ENCODE results near the gene ZNF48.

Gene ZNF48

GRCh38 chr16:30366511-30366910 is 28.7 kb upstream of the ZNF48 start:
- WGBS, 2 donors (ENCODE audit: extremely low coverage in 2 of 2, insufficient read length in 2 of 2, insufficient replicate concordance in 1 of 2): no CpG with 5 or more reads among the region's 4 CpGs
- H3K9me3 ChIP-seq (replicated peaks in 1 of 2; ENCODE audit: control insufficient read depth in 2 of 2, insufficient read depth in 1 of 2, low read depth in 1 of 2, low read length in 2 of 2): no peaks in the 10 kb centered on the region
- no peak overlapping the region for H4K8ac ChIP-seq (ENCODE audit: low read depth, low read length)
- no peak overlapping the region for H3K18ac ChIP-seq (ENCODE audit: low read length)
- H3K27me3 ChIP-seq (ENCODE audit: control insufficient read depth in 3 of 3, insufficient read depth in 3 of 3, low read depth in 1 of 3, low read length in 3 of 3): no peaks in the 10 kb centered on the region
- DNase-seq (ENCODE audit: low spot score): no peak
- H3K4ac ChIP-seq (ENCODE audit: low read length): no peak overlapping the region
- no peak overlapping the region for H3K23ac ChIP-seq (ENCODE audit: low read depth, low read length, poor library complexity)
- H2AFZ ChIP-seq (ENCODE audit: low read length): no peak overlapping the region
- H3K4me1 ChIP-seq (ENCODE audit: control insufficient read depth in 2 of 2, insufficient read depth in 1 of 2, low read depth in 1 of 2, low read length in 2 of 2): peaks cover 17 to 19% of the 10 kb centered on the region in 2 donors
- no peak overlapping the region for H2BK15ac ChIP-seq (ENCODE audit: low read length)
- H2BK5ac ChIP-seq (ENCODE audit: low read length): no peak overlapping the region
- H3K9ac ChIP-seq (ENCODE audit: low read depth, low read length, poor library complexity): no peak overlapping the region
- H4K91ac ChIP-seq (ENCODE audit: low read depth, low read length, poor library complexity): no peak overlapping the region
- H3K27ac ChIP-seq (replicated peaks; ENCODE audit: low read length): no peak overlapping the region
- no peak overlapping the region for H2AK5ac ChIP-seq (ENCODE audit: low read depth, low read length)
- H2BK12ac ChIP-seq (ENCODE audit: low read length): no peak overlapping the region
- H3K79me1 ChIP-seq (ENCODE audit: low read depth, low read length): peaks cover 12% of the 10 kb centered on the region
- no peak overlapping the region for H3K4me3 ChIP-seq (ENCODE audit: low read length in 2 of 2)
- no peak overlapping the region for H2BK120ac ChIP-seq (ENCODE audit: low read depth, low read length)
- H3K36me3 ChIP-seq (replicated peaks in 1 of 2; ENCODE audit: control insufficient read depth in 2 of 2, insufficient read depth in 2 of 2, low read length in 2 of 2): peaks cover 6 to 43% of the 10 kb centered on the region in 2 donors
- no peak overlapping the region for H3K14ac ChIP-seq (ENCODE audit: low read length)
- H3K4me2 ChIP-seq (ENCODE audit: insufficient read depth, low read length, poor library complexity, severe bottlenecking): no peak overlapping the region

GRCh38 chr16:30367349-30368009 is 27.7 kb upstream of the ZNF48 start:
- Histone ChIP-seq H3K9ac (ENCODE audit: low read depth, low read length, poor library complexity) (no peak overlapping the region), H3K79me1 (ENCODE audit: low read depth, low read length) (peaks cover 10% of the 10 kb centered on the region), H3K14ac (ENCODE audit: low read length) (no peak overlapping the region), H3K27me3 (ENCODE audit: control insufficient read depth in 3 of 3, insufficient read depth in 3 of 3, low read depth in 1 of 3, low read length in 3 of 3) (no peaks in the 10 kb centered on the region), H4K8ac (ENCODE audit: low read depth, low read length) (no peak overlapping the region), H3K23ac (ENCODE audit: low read depth, low read length, poor library complexity) (no peak overlapping the region), H3K18ac (ENCODE audit: low read length) (no peak overlapping the region), H3K36me3 (replicated peaks in 1 of 2; ENCODE audit: control insufficient read depth in 2 of 2, insufficient read depth in 2 of 2, low read length in 2 of 2) (peaks cover 4 to 39% of the 10 kb centered on the region in 2 donors), H4K91ac (ENCODE audit: low read depth, low read length, poor library complexity) (no peak overlapping the region), H2AFZ (ENCODE audit: low read length) (no peak overlapping the region), H2BK12ac (ENCODE audit: low read length) (no peak overlapping the region), H3K4ac (ENCODE audit: low read length) (no peak overlapping the region), H3K27ac (replicated peaks; ENCODE audit: low read length) (no peak overlapping the region), H2BK15ac (ENCODE audit: low read length) (no peak overlapping the region), H2BK5ac (ENCODE audit: low read length) (no peak overlapping the region), H3K4me3 (ENCODE audit: low read length in 2 of 2) (peak overlapping the region in 1 of 2 donors; percentile 82), H2AK5ac (ENCODE audit: low read depth, low read length) (no peak overlapping the region), H2BK120ac (ENCODE audit: low read depth, low read length) (no peak overlapping the region), H3K4me2 (ENCODE audit: insufficient read depth, low read length, poor library complexity, severe bottlenecking) (no peak overlapping the region), H3K9me3 (replicated peaks in 1 of 2; ENCODE audit: control insufficient read depth in 2 of 2, insufficient read depth in 1 of 2, low read depth in 1 of 2, low read length in 2 of 2) (no peaks in the 10 kb centered on the region), H3K4me1 (ENCODE audit: control insufficient read depth in 2 of 2, insufficient read depth in 1 of 2, low read depth in 1 of 2, low read length in 2 of 2) (peaks cover 19 to 23% of the 10 kb centered on the region in 2 donors)
- WGBS, 2 donors (ENCODE audit: extremely low coverage in 2 of 2, insufficient read length in 2 of 2, insufficient replicate concordance in 1 of 2): no CpG with 5 or more reads among the region's 10 CpGs
- no peak for DNase-seq (ENCODE audit: low spot score)

- H3K27me3 ChIP-seq (ENCODE audit: control insufficient read depth in 3 of 3, insufficient read depth in 3 of 3, low read depth in 1 of 3, low read length in 3 of 3): no peaks in the 10 kb centered on the region
- H2BK12ac ChIP-seq (ENCODE audit: low read length): peak overlapping the region; percentile 91
- no peak overlapping the region for H2BK5ac ChIP-seq (ENCODE audit: low read length)
- H3K4me1 ChIP-seq (ENCODE audit: control insufficient read depth in 2 of 2, insufficient read depth in 1 of 2, low read depth in 1 of 2, low read length in 2 of 2): peaks cover 19 to 23% of the 10 kb centered on the region in 2 donors
- no peak overlapping the region for H3K4ac ChIP-seq (ENCODE audit: low read length)
- H4K91ac ChIP-seq (ENCODE audit: low read depth, low read length, poor library complexity): no peak overlapping the region
- peak overlapping the region; percentile 53 for H3K18ac ChIP-seq (ENCODE audit: low read length)
- H3K9me3 ChIP-seq (replicated peaks in 1 of 2; ENCODE audit: control insufficient read depth in 2 of 2, insufficient read depth in 1 of 2, low read depth in 1 of 2, low read length in 2 of 2): no peaks in the 10 kb centered on the region
- H2BK15ac ChIP-seq (ENCODE audit: low read length): no peak overlapping the region
- H3K27ac ChIP-seq (replicated peaks; ENCODE audit: low read length): no peak overlapping the region
- H3K23ac ChIP-seq (ENCODE audit: low read depth, low read length, poor library complexity): no peak overlapping the region
- H2AFZ ChIP-seq (ENCODE audit: low read length): no peak overlapping the region
- peaks cover 10% of the 10 kb centered on the region for H3K79me1 ChIP-seq (ENCODE audit: low read depth, low read length)
- peak overlapping the region; percentile 82 to 87 for H3K4me3 ChIP-seq (ENCODE audit: low read length in 2 of 2)
- DNase-seq (ENCODE audit: low spot score): no peak
- H3K14ac ChIP-seq (ENCODE audit: low read length): no peak overlapping the region
- H2BK120ac ChIP-seq (ENCODE audit: low read depth, low read length): no peak overlapping the region
- no CpG with 5 or more reads among the region's 8 CpGs for WGBS, 2 donors (ENCODE audit: extremely low coverage in 2 of 2, insufficient read length in 2 of 2, insufficient replicate concordance in 1 of 2)
- peaks cover 4 to 31% of the 10 kb centered on the region in 2 donors for H3K36me3 ChIP-seq (replicated peaks in 1 of 2; ENCODE audit: control insufficient read depth in 2 of 2, insufficient read depth in 2 of 2, low read length in 2 of 2)
- no peak overlapping the region for H4K8ac ChIP-seq (ENCODE audit: low read depth, low read length)
- H3K9ac ChIP-seq (ENCODE audit: low read depth, low read length, poor library complexity): peak overlapping the region; percentile 64
- H2AK5ac ChIP-seq (ENCODE audit: low read depth, low read length): no peak overlapping the region
- peak overlapping the region; percentile 95 for H3K4me2 ChIP-seq (ENCODE audit: insufficient read depth, low read length, poor library complexity, severe bottlenecking)
Measured at GRCh38 chr16:30368122-30368791, 27.0 kb upstream of the ZNF48 start.

- H3K23ac ChIP-seq (ENCODE audit: low read depth, low read length, poor library complexity): peak overlapping the region; percentile 5
- H3K4me3 ChIP-seq (ENCODE audit: low read length in 2 of 2): peak overlapping the region; percentile 82 to 87
- H2BK12ac ChIP-seq (ENCODE audit: low read length): peak overlapping the region; percentile 91
- no peaks in the 10 kb centered on the region for H3K27me3 ChIP-seq (ENCODE audit: control insufficient read depth in 3 of 3, insufficient read depth in 3 of 3, low read depth in 1 of 3, low read length in 3 of 3)
- peaks cover 10% of the 10 kb centered on the region for H3K79me1 ChIP-seq (ENCODE audit: low read depth, low read length)
- H3K9ac ChIP-seq (ENCODE audit: low read depth, low read length, poor library complexity): peak overlapping the region; percentile 87
- no peak overlapping the region for H3K27ac ChIP-seq (replicated peaks; ENCODE audit: low read length)
- H2AFZ ChIP-seq (ENCODE audit: low read length): no peak overlapping the region
- H3K4me2 ChIP-seq (ENCODE audit: insufficient read depth, low read length, poor library complexity, severe bottlenecking): peak overlapping the region; percentile 95
- peak overlapping the region; percentile 53 for H3K18ac ChIP-seq (ENCODE audit: low read length)
- no peak overlapping the region for H2AK5ac ChIP-seq (ENCODE audit: low read depth, low read length)
- H2BK15ac ChIP-seq (ENCODE audit: low read length): no peak overlapping the region
- no peak for DNase-seq (ENCODE audit: low spot score)
- no peak overlapping the region for H3K4ac ChIP-seq (ENCODE audit: low read length)
- no peak overlapping the region for H2BK120ac ChIP-seq (ENCODE audit: low read depth, low read length)
- H2BK5ac ChIP-seq (ENCODE audit: low read length): no peak overlapping the region
- no peak overlapping the region for H4K8ac ChIP-seq (ENCODE audit: low read depth, low read length)
- H3K4me1 ChIP-seq (ENCODE audit: control insufficient read depth in 2 of 2, insufficient read depth in 1 of 2, low read depth in 1 of 2, low read length in 2 of 2): peaks cover 19 to 23% of the 10 kb centered on the region in 2 donors
- no peaks in the 10 kb centered on the region for H3K9me3 ChIP-seq (replicated peaks in 1 of 2; ENCODE audit: control insufficient read depth in 2 of 2, insufficient read depth in 1 of 2, low read depth in 1 of 2, low read length in 2 of 2)
- no peak overlapping the region for H4K91ac ChIP-seq (ENCODE audit: low read depth, low read length, poor library complexity)
- H3K36me3 ChIP-seq (replicated peaks in 1 of 2; ENCODE audit: control insufficient read depth in 2 of 2, insufficient read depth in 2 of 2, low read length in 2 of 2): peaks cover 4 to 30% of the 10 kb centered on the region in 2 donors
- WGBS, 2 donors (ENCODE audit: extremely low coverage in 2 of 2, insufficient read length in 2 of 2, insufficient replicate concordance in 1 of 2): no CpG with 5 or more reads among the region's 4 CpGs
- no peak overlapping the region for H3K14ac ChIP-seq (ENCODE audit: low read length)
Measured at GRCh38 chr16:30368792-30369090, 26.5 kb upstream of the ZNF48 start.
